ENCODE results near the gene ACY1. TPM values are rescaled to one million over a fixed set of nuclear protein-coding genes. Genes with fewer than 3 reads are reported as not detected.

ACY1 gene
- total RNA-seq, 1 experiment from 2014 or later: 164 TPM

DNA sequence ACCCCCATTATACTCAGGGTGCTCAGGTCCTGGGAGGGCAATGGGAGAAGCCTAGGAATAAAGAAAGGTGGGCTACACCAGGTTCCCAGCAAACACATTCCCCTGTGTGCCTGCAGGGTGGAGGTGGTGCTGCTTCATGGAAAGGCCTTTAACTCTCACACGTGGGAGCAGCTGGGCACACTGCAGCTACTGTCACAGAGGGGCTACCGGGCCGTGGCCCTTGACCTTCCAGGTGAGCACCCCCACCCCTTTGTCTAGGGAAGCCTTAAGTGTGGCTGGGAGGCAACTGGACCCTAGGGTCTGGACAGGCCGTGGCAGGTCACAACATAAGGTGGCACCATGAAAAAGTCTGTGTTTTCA, 5.2 kb upstream of the ACY1 start:
- peaks cover 6% of the 10 kb centered on the region for H3K36me3 Mint-ChIP-seq (ENCODE audit: insufficient read depth, unreplicated experiment)
- peaks cover 38% of the 10 kb centered on the region for H3K4me1 Mint-ChIP-seq (ENCODE audit: insufficient read depth, unreplicated experiment)
- H3K4me3 Mint-ChIP-seq (ENCODE audit: unreplicated experiment): no peak overlapping the region
- no peaks in the 10 kb centered on the region for H3K27me3 Mint-ChIP-seq (ENCODE audit: insufficient read depth, unreplicated experiment)
- H3K9me3 Mint-ChIP-seq (ENCODE audit: unreplicated experiment): no peaks in the 10 kb centered on the region
- POLR2A ChIA-PET: interaction anchor here (1.0 to 1.6 kb wide), 2 partner anchors 18 to 35 kb away, joined by 4 to 6 read pairs; partner anchors contain the start of gene RPL29
- DNase-seq (ENCODE audit: unreplicated experiment): no peak
- peak overlapping the region; percentile 54 for H3K27ac Mint-ChIP-seq (ENCODE audit: low read depth, unreplicated experiment)
- no TSS peak for BruUV-seq (replicated peaks)
- TF ChIP-seq, protein P1, sequence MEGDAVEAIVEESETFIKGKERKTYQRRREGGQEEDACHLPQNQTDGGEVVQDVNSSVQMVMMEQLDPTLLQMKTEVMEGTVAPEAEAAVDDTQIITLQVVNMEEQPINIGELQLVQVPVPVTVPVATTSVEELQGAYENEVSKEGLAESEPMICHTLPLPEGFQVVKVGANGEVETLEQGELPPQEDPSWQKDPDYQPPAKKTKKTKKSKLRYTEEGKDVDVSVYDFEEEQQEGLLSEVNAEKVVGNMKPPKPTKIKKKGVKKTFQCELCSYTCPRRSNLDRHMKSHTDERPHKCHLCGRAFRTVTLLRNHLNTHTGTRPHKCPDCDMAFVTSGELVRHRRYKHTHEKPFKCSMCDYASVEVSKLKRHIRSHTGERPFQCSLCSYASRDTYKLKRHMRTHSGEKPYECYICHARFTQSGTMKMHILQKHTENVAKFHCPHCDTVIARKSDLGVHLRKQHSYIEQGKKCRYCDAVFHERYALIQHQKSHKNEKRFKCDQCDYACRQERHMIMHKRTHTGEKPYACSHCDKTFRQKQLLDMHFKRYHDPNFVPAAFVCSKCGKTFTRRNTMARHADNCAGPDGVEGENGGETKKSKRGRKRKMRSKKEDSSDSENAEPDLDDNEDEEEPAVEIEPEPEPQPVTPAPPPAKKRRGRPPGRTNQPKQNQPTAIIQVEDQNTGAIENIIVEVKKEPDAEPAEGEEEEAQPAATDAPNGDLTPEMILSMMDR (IDR thresholded peaks at IDR 0.05; ENCODE audit: unreplicated experiment): no peak
- intact Hi-C loops (cut with micrococcal nuclease): no loop called here
- CTCF ChIA-PET: interaction anchor here (0.6 to 0.9 kb wide), 2 partner anchors 17 to 36 kb away, joined by 4 read pairs; partner anchors contain the start of genes PARP3 and RRP9

DNA sequence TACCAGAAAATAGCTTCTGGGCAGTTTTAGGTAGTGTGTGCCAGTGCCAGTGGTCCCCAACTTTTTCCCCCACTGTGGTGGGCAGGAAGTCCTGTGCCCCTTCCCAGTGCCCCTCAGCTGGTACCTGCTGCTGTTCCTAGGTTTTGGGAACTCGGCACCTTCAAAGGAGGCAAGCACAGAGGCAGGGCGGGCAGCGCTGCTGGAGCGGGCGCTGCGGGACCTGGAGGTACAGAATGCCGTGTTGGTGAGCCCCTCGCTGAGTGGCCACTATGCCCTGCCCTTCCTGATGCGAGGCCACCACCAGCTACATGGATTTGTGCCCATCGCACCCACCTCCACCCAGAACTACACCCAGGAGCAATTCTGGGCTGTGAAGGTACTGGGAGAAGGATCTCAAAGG, 3.1 kb upstream of the ACY1 start:
- Mint-ChIP-seq H3K27ac (ENCODE audit: low read depth, unreplicated experiment) (no peak overlapping the region), H3K4me3 (ENCODE audit: unreplicated experiment) (no peak overlapping the region), H3K27me3 (ENCODE audit: insufficient read depth, unreplicated experiment) (no peaks in the 10 kb centered on the region), H3K9me3 (ENCODE audit: unreplicated experiment) (no peaks in the 10 kb centered on the region), H3K36me3 (ENCODE audit: insufficient read depth, unreplicated experiment) (peaks cover 6% of the 10 kb centered on the region), H3K4me1 (ENCODE audit: insufficient read depth, unreplicated experiment) (peaks cover 42% of the 10 kb centered on the region)
- CTCF ChIA-PET: interaction anchor here (0.6 kb wide), 1 partner anchor 15 kb away, joined by 3 read pairs; the partner anchor contains the start of gene RPL29
- no TSS peak for BruUV-seq (replicated peaks)
- DNase-seq (ENCODE audit: unreplicated experiment): no peak
- TF ChIP-seq, protein P1 (IDR thresholded peaks at IDR 0.05; ENCODE audit: unreplicated experiment): no peak
- POLR2A ChIA-PET: interaction anchor here (6.0 kb wide), 1 partner anchor 15 kb away, joined by 93 read pairs; the partner anchor contains the start of gene RPL29
- intact Hi-C loops (cut with micrococcal nuclease): no loop called here

DNA sequence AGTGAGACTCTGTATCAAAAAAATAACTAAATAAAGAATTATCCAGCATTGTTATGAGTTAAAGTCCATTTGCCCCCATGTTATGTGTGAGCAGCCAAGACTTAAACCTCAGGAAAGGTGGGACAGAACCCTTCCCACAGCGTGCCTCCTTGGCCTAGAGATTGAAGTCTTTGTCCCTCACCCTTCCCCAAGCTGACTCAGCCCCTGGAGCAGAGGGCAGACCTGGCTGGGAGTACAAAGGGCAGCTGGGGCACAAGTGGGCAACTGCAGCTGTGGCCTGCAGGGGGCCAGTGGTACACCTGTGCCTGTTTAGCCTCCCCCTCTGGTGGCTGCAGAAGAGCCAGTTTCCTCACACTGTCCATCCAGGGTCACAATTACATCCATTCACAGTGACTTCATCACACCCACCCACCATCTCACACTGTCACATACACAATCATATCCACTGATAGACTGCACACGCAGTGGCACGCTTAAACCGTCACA, 940 bp upstream of the ACY1 start:
- CTCF ChIA-PET: interaction anchor here (0.5 to 3.9 kb wide), 14 partner anchors 9 to 141 kb away, joined by 3 to 27 read pairs (median 6); partner anchors contain the start of genes ABHD14B and RRP9

More for the DNA sequence above, 940 bp upstream of the ACY1 start:
- intact Hi-C loops (cut with micrococcal nuclease): no loop called here
- Mint-ChIP-seq H3K4me1 (ENCODE audit: insufficient read depth, unreplicated experiment) (peaks cover 30% of the 10 kb centered on the region), H3K27me3 (ENCODE audit: insufficient read depth, unreplicated experiment) (no peaks in the 10 kb centered on the region), H3K36me3 (ENCODE audit: insufficient read depth, unreplicated experiment) (peaks cover 6% of the 10 kb centered on the region), H3K27ac (ENCODE audit: low read depth, unreplicated experiment) (peak overlapping the region; percentile 98), H3K9me3 (ENCODE audit: unreplicated experiment) (no peaks in the 10 kb centered on the region), H3K4me3 (ENCODE audit: unreplicated experiment) (peak overlapping the region; percentile 87)
- BruUV-seq (replicated peaks): TSS peak; percentile 65
- POLR2A ChIA-PET: interaction anchor here (0.7 to 6.0 kb wide), 22 partner anchors 9 to 483 kb away, joined by 3 to 93 read pairs (median 5); partner anchors contain the start of genes ABHD14A, ABHD14B, DCAF1 and GLYCTK
- DNase-seq (ENCODE audit: unreplicated experiment): peak; percentile 72
- TF ChIP-seq, protein P1 (IDR thresholded peaks at IDR 0.05; ENCODE audit: unreplicated experiment): peak; percentile 60

Data from MCF 10A (cell line).